Tibial nerve (tissue), 4 donors: Measurements from ENCODE around the gene GSG1L. TPM values are rescaled to one million over a fixed set of nuclear protein-coding genes. Genes with fewer than 3 reads are reported as not detected.

Experiments used
- DNase-seq, 2 donors: peaks; one replicate each; pipeline ENCODE4 v3.0.0-alpha.2; 2019; ENCODE audit warnings: low spot score in 2 of 2
- H3K27ac ChIP-seq, 4 donors: fragments of 200-600 bp; sonication (generic) in 3 of 4; one replicate each; pipeline ENCODE4 v1.5.1; 2017 to 2019; ENCODE audit warnings: mild to moderate bottlenecking in 1 of 4
- H3K27me3 ChIP-seq, 2 donors: fragments of 200-600 bp; sonication (generic) in 1 of 2; one replicate each; pipeline versions ENCODE4 v1.5.1 to v1.6.0; 2017 to 2019
- H3K36me3 ChIP-seq, 3 donors: fragments of 200-600 bp; sonication (generic); one replicate each; pipeline ENCODE4 v1.5.1; 2018 to 2019
- H3K4me1 ChIP-seq, 4 donors: fragments of 200-600 bp; sonication (generic) in 3 of 4; one replicate each; pipeline ENCODE4 v1.5.1; 2017 to 2019
- H3K4me3 ChIP-seq, 4 donors: fragments of 200-600 bp; sonication (generic) in 3 of 4; one replicate each; pipeline ENCODE4 v1.5.1; 2017 to 2019; ENCODE audit warnings: mild to moderate bottlenecking in 1 of 4, moderate library complexity in 1 of 4
- H3K9me3 ChIP-seq, 4 donors: fragments of 200-600 bp; sonication (generic) in 3 of 4; one replicate each; pipeline ENCODE4 v1.5.1; 2017 to 2019
- EP300 ChIP-seq, 2 donors: sonication (generic); formaldehyde crosslinking; IDR thresholded peaks; one replicate each; pipeline ENCODE4 v1.6.1; 2017; ENCODE audit warnings: antibody characterized with exemption in 2 of 2, mild to moderate bottlenecking in 1 of 2
- POLR2A ChIP-seq, 2 donors: fragments of 450-650 bp; IDR thresholded peaks; one replicate each; pipeline ENCODE4 v1.6.1; 2017; ENCODE audit warnings: antibody characterized with exemption in 2 of 2, mild to moderate bottlenecking in 2 of 2, moderate library complexity in 2 of 2
- WGBS, 2 donors: methylation state at CpG; one replicate each; pipeline ENCODE4 v1.1.5; 2018; 5-methylcytosine and 5-hydroxymethylcytosine counted together
- total RNA-seq, 4 donors: library from RNA; depleted of rRNA; stranded (reverse); fragments of >200 nt; gene quantifications; one replicate each; pipeline ENCODE4 v1.1.0, GENCODE V29; 2016
- TF ChIP-seq, protein P1 (sequence below), 5 experiments: fragments of 200-600 bp in 3 of 5; fragments of 450-650 bp in 2 of 5; sonication (generic) in 3 of 5; IDR thresholded peaks; one replicate each; pipeline ENCODE4 v1.5.1; 2016 to 2019; ENCODE audit warnings: antibody characterized with exemption in 5 of 5, mild to moderate bottlenecking in 3 of 5, moderate library complexity in 2 of 5

Gene GSG1L
- total RNA-seq, 4 donors from 2014 or later, result not detected

DNA sequence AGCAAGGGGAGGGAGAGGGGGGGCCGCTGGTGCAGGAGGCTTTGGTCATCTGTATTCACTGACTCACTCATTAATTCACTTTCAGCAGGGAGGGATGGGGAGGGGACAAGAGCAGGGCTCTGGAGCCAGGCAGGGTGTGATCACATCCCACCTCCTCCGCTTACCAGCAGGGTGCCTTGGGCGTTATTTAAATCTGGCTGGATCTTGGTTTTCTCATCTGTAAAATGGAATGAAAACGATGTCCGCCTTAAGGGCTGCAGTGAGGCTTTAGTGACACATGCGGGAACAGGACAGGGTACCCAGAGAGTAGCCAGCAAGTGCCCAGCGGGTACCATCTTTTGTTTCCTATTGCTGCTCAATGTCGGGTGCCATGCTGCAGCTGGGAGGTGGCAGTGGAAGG lies 161.0 kb downstream of the GSG1L start:
- peaks cover 0 to 1% (median 0%) of the 10 kb centered on the region in 4 donors for H3K9me3 ChIP-seq
- H3K27me3 ChIP-seq, result no peaks in the 10 kb centered on the region
- TF ChIP-seq POLR2A (IDR thresholded peaks at IDR 0.05), result no peak
- no peak for TF ChIP-seq EP300 (IDR thresholded peaks at IDR 0.05)
- DNase-seq, result no peak
- H3K4me1 ChIP-seq, result no peaks in the 10 kb centered on the region
- no peaks in the 10 kb centered on the region for H3K36me3 ChIP-seq
- H3K4me3 ChIP-seq, result no peak overlapping the region
- no peak overlapping the region for H3K27ac ChIP-seq
- 79 to 90% methylated on average over 8 of the region's 8 CpGs for WGBS, 2 donors

DNA sequence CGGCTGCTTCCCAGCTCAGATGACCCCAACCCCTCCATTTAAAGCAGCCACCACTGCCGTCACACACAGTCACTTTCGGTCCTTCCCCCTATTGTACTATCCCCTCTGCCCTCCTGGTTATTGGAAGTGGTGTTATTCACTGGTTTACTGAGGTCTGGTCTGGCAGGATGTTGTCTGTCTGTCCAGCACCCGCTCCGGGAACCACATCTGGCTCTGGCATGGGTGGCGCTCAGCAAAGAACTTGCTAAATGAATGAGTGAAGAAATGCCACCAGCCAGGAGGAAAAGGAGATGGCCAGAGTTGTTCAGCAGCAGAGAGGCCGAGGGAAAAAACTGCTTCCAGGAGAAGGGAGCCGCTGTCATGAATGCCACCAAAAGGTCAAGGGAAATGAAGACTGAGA lies 161.6 kb downstream of the GSG1L start:
- DNase-seq, result no peak
- Histone ChIP-seq H3K27me3 (no peaks in the 10 kb centered on the region), H3K4me1 (no peaks in the 10 kb centered on the region), H3K4me3 (no peak overlapping the region), H3K27ac (no peak overlapping the region), H3K9me3 (peaks cover 0 to 6% (median 0%) of the 10 kb centered on the region in 4 donors), H3K36me3 (no peaks in the 10 kb centered on the region)
- TF ChIP-seq POLR2A (IDR thresholded peaks at IDR 0.05) (no peak), EP300 (IDR thresholded peaks at IDR 0.05) (no peak)
- TF ChIP-seq, protein P1, sequence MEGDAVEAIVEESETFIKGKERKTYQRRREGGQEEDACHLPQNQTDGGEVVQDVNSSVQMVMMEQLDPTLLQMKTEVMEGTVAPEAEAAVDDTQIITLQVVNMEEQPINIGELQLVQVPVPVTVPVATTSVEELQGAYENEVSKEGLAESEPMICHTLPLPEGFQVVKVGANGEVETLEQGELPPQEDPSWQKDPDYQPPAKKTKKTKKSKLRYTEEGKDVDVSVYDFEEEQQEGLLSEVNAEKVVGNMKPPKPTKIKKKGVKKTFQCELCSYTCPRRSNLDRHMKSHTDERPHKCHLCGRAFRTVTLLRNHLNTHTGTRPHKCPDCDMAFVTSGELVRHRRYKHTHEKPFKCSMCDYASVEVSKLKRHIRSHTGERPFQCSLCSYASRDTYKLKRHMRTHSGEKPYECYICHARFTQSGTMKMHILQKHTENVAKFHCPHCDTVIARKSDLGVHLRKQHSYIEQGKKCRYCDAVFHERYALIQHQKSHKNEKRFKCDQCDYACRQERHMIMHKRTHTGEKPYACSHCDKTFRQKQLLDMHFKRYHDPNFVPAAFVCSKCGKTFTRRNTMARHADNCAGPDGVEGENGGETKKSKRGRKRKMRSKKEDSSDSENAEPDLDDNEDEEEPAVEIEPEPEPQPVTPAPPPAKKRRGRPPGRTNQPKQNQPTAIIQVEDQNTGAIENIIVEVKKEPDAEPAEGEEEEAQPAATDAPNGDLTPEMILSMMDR (IDR thresholded peaks at IDR 0.05), result no peak
- 73 to 74% methylated on average over 8 of the region's 8 CpGs for WGBS, 2 donors

DNA sequence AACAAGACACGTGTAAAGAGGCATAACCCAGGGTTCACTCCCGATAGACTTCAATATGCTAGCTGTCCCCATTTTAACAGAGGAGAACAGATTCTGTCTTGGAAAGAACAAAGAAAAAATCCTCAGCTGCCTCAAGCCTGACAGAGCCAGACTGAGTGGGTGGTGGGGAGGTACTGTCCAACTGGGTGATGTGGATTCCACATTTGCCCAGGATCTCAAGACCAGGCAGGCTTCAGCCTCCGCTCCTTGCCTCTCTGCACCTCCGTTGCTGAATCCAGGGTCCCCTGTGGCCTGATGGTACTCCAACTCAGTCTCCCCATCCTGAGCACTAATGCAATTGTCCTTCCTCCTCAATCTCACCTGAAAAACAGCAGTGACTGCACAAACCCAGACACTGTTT lies 163.8 kb downstream of the GSG1L start:
- Histone ChIP-seq H3K4me1 (no peaks in the 10 kb centered on the region), H3K4me3 (no peak overlapping the region), H3K36me3 (no peaks in the 10 kb centered on the region), H3K9me3 (peaks cover 0 to 15% (median 0%) of the 10 kb centered on the region in 4 donors), H3K27ac (no peak overlapping the region), H3K27me3 (no peaks in the 10 kb centered on the region)
- 60 to 66% methylated on average over 4 of the region's 4 CpGs for WGBS, 2 donors
- DNase-seq, result no peak
- TF ChIP-seq EP300 (IDR thresholded peaks at IDR 0.05), result no peak
- no peak for TF ChIP-seq POLR2A (IDR thresholded peaks at IDR 0.05)
- TF ChIP-seq, protein P1 (IDR thresholded peaks at IDR 0.05), result no peak

DNA sequence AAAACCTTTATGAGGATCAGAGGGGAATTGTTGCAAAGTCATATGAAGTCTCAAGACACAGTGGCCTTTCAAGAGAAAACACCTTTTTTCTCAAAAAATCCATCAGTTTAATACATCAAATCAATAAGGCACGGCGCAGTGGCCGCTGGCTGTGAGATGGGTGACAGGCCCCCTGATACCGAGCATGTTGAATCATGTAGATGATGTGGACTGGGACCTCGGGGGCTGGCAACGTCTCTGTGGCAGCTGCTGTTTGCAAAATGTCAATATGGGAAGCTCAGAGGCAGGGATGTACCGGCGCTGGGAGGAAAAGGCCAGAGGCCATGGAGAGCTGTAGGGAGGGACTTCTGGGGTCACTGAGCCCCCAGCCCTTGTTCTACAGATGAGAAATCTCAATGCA lies 169.1 kb downstream of the GSG1L start:
- WGBS, 2 donors, result 70% methylated on average over 8 of the region's 8 CpGs
- Histone ChIP-seq H3K4me1 (no peaks in the 10 kb centered on the region), H3K9me3 (peaks cover 0 to 15% (median 0%) of the 10 kb centered on the region in 4 donors), H3K27me3 (peaks cover 0 to 7% of the 10 kb centered on the region in 2 donors), H3K27ac (no peak overlapping the region), H3K4me3 (no peak overlapping the region), H3K36me3 (no peaks in the 10 kb centered on the region)
- no peak for DNase-seq
- TF ChIP-seq, protein P1 (IDR thresholded peaks at IDR 0.05), result no peak
- TF ChIP-seq POLR2A (IDR thresholded peaks at IDR 0.05) (no peak), EP300 (IDR thresholded peaks at IDR 0.05) (no peak)

DNA sequence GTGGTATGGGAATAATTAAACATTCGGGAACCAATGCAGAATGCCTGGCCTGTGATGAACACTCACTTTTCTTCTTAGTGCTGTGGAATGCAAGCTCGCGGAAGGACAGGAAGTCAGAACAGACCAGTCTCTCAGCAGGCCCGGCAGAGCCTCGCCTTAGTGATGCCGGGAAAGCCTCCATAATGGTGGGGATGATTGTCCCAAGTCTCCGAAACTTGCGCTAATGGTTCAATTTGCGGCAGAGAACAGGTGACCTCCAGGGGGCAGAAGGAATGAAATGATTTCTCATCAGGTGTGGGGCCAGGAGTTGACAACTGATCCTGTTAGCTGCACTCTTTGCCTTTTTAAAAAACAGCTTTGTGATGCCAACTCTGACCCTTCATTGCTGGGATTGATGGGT lies 170.6 kb downstream of the GSG1L start:
- Histone ChIP-seq H3K27me3 (peaks cover 0 to 7% of the 10 kb centered on the region in 2 donors), H3K4me3 (no peak overlapping the region), H3K4me1 (peaks cover 0 to 2% (median 0%) of the 10 kb centered on the region in 4 donors), H3K9me3 (peaks cover 0 to 15% (median 0%) of the 10 kb centered on the region in 4 donors), H3K36me3 (no peaks in the 10 kb centered on the region), H3K27ac (no peak overlapping the region)
- no peak for TF ChIP-seq EP300 (IDR thresholded peaks at IDR 0.05)
- no peak for TF ChIP-seq POLR2A (IDR thresholded peaks at IDR 0.05)
- WGBS, 2 donors, result 32 to 39% methylated on average over 9 of the region's 9 CpGs
- DNase-seq, result no peak

DNA sequence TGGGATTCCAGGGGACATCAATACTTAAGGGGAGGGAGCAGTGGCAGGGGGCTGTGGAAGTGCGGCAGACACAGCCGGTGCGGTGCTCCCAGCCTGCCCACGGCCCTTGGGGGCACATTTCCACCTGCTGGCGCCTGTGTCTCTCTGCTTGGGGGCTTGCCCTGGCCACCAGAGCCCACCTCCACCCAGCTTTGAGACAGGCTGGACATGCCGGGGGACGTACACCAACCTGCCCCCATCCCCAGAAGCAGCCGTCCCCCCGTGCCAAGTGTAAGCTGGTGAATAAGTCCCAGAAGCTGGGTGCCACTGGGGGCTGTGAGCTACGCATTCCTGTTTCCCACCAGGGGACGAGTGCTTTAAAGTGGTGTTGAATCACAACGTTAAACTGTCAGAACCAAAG lies 172.6 kb downstream of the GSG1L start:
- Histone ChIP-seq H3K27ac (no peak overlapping the region), H3K4me3 (no peak overlapping the region), H3K4me1 (peaks cover 0 to 4% (median 0%) of the 10 kb centered on the region in 4 donors), H3K27me3 (peaks cover 0 to 7% of the 10 kb centered on the region in 2 donors), H3K36me3 (no peaks in the 10 kb centered on the region), H3K9me3 (no peaks in the 10 kb centered on the region)
- no peak for TF ChIP-seq EP300 (IDR thresholded peaks at IDR 0.05)
- TF ChIP-seq, protein P1 (IDR thresholded peaks at IDR 0.05), result no peak
- no peak for TF ChIP-seq POLR2A (IDR thresholded peaks at IDR 0.05)
- no peak for DNase-seq
- WGBS, 2 donors, result 46 to 57% methylated on average over 10 to 12 of the region's 12 CpGs
